Measurements from ENCODE around the gene HELZ. TPM values are rescaled to one million over a fixed set of nuclear protein-coding genes. Genes with fewer than 3 reads are reported as not detected.

The HELZ gene
- total and polyA plus RNA-seq, 2 of the 8 experiments (the other 6 are each of a cell fraction or from before 2014, with no cell fraction given): 10.0 to 48.7 TPM

GRCh38 chr17:67238991-67239390, 6.0 kb downstream of the HELZ start (continued):
- TF ChIP-seq CHD7 (IDR thresholded peaks at IDR 0.05; ENCODE audit: insufficient replicate concordance, low read length) (no peak), ZNF274 (IDR thresholded peaks at IDR 0.05; ENCODE audit: borderline replicate concordance, extremely low read depth, low read length) (no peak), CTCF (IDR thresholded peaks at IDR 0.05; ENCODE audit: control extremely low read depth in 1 of 3, insufficient read depth in 1 of 3, low read depth in 1 of 3, low read length in 3 of 3) (no peak), POLR2AphosphoS5 (IDR thresholded peaks at IDR 0.05; ENCODE audit: low read depth, low read length) (no peak), MAFK (IDR thresholded peaks at IDR 0.05; ENCODE audit: low read depth, low read length) (no peak), ATF2 (IDR thresholded peaks at IDR 0.05; ENCODE audit: low read length) (no peak)
